ENCODE data around the gene DTL.

The DTL gene

DNA sequence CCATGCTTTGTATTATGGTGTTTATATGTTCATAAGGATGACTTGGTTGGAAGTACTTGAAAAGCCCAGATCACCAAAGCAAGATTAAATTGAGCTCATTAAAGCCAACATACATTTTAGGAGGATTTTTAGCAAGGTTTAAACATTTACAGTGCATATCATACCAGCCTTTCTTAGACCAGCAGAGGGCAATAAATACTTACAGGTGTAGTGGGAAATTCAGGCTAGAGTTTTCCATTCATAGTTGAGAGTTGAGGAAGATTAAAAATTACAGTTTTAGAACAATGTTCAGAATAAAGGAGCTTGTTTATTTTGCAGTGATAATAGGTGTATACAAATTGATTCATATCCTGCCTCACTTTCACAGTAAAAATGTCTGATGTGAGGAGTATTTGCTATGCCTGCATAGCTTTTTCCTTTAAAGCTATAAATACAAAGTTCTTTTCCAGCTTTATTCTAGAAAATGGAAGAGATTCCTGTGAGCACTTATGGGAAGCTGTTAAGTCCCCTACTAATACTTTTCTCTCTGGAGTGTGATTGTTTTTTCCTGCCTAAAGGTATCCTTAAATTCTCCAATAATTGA, 35.3 kb downstream of the DTL start:
- Histone ChIP-seq H3K9me3 (ENCODE audit: control extremely low read depth in 1 of 5, control insufficient read depth in 4 of 5, insufficient read depth in 2 of 5, low read depth in 1 of 5, low read length in 4 of 5) (no peaks in the 10 kb centered on the region), H3K4me1 (ENCODE audit: control extremely low read depth in 1 of 4, control insufficient read depth in 4 of 4, insufficient read depth in 4 of 4, low read length in 3 of 4) (peaks cover 0 to 7% (median 0%) of the 10 kb centered on the region in 4 experiments), H3K27me3 (replicated peaks in 2 of 5; ENCODE audit: control insufficient read depth in 4 of 5, insufficient read depth in 5 of 5, low read length in 4 of 5) (no peaks in the 10 kb centered on the region), H3K36me3 (ENCODE audit: control insufficient read depth in 4 of 4, insufficient read depth in 4 of 4, low read length in 3 of 4) (peaks cover 7 to 68% (median 13%) of the 10 kb centered on the region in 4 experiments), H3K4me3 (ENCODE audit: control insufficient read depth in 1 of 7, extremely low read depth in 1 of 7, insufficient read depth in 4 of 7, low read depth in 2 of 7, low read length in 6 of 7) (no peak overlapping the region), H3K27ac (ENCODE audit: insufficient read depth in 1 of 2, low read depth in 1 of 2, low read length in 2 of 2, poor library complexity in 1 of 2, severe bottlenecking in 2 of 2) (no peak overlapping the region)
- ChIA-PET CTCF (interaction anchor here (0.6 to 5.5 kb wide), 60 partner anchors 9 to 706 kb away, joined by 3 to 111 read pairs (median 4); partner anchors contain the start of genes DTL and INTS7), POLR2A (no interaction called here)
- peak; percentile 59 to 69 (median 66) for DNase-seq

DNA sequence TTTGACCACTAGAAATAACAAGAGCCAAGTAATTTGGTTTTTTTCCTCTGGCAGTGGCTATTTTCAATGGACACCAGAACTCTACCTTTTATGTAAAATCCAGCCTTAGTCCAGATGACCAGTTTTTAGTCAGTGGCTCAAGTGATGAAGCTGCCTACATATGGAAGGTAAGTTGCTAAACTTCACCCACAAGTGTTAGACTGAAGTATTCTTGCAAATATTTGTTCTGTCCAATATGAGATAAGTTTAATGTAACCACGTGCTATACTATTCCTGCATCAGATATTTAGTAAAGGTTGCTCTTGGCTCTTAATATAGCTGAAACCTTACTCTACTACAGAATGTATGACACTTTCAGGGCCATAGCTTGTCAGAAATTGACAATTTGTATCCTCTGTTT, 36.5 kb downstream of the DTL start:
- Histone ChIP-seq H3K4me3 (ENCODE audit: control insufficient read depth in 1 of 7, extremely low read depth in 1 of 7, insufficient read depth in 4 of 7, low read depth in 2 of 7, low read length in 6 of 7) (no peak overlapping the region), H3K27ac (ENCODE audit: insufficient read depth in 1 of 2, low read depth in 1 of 2, low read length in 2 of 2, poor library complexity in 1 of 2, severe bottlenecking in 2 of 2) (no peak overlapping the region), H3K27me3 (replicated peaks in 2 of 5; ENCODE audit: control insufficient read depth in 4 of 5, insufficient read depth in 5 of 5, low read length in 4 of 5) (no peaks in the 10 kb centered on the region), H3K9me3 (ENCODE audit: control extremely low read depth in 1 of 5, control insufficient read depth in 4 of 5, insufficient read depth in 2 of 5, low read depth in 1 of 5, low read length in 4 of 5) (no peaks in the 10 kb centered on the region), H3K36me3 (ENCODE audit: control insufficient read depth in 4 of 4, insufficient read depth in 4 of 4, low read length in 3 of 4) (peaks cover 1 to 68% (median 12%) of the 10 kb centered on the region in 4 experiments), H3K4me1 (ENCODE audit: control extremely low read depth in 1 of 4, control insufficient read depth in 4 of 4, insufficient read depth in 4 of 4, low read length in 3 of 4) (peaks cover 0 to 7% (median 0%) of the 10 kb centered on the region in 4 experiments)
- DNase-seq: no peak
- POLR2A ChIA-PET: no interaction called here
- WGBS (ENCODE audit: insufficient coverage): no CpG with 5 or more reads among the region's 1 CpG
- CTCF ChIA-PET: interaction anchor here (0.7 to 5.5 kb wide), 19 partner anchors 7 to 395 kb away, joined by 3 to 111 read pairs (median 9); no protein-coding TSS in a partner anchor

- Histone ChIP-seq H3K36me3 (ENCODE audit: control insufficient read depth in 4 of 4, insufficient read depth in 4 of 4, low read length in 3 of 4) (peaks cover 0 to 67% (median 8%) of the 10 kb centered on the region in 4 experiments), H3K27ac (ENCODE audit: insufficient read depth in 1 of 2, low read depth in 1 of 2, low read length in 2 of 2, poor library complexity in 1 of 2, severe bottlenecking in 2 of 2) (no peak overlapping the region), H3K9me3 (ENCODE audit: control extremely low read depth in 1 of 5, control insufficient read depth in 4 of 5, insufficient read depth in 2 of 5, low read depth in 1 of 5, low read length in 4 of 5) (no peaks in the 10 kb centered on the region), H3K4me3 (ENCODE audit: control insufficient read depth in 1 of 7, extremely low read depth in 1 of 7, insufficient read depth in 4 of 7, low read depth in 2 of 7, low read length in 6 of 7) (no peak overlapping the region), H3K27me3 (replicated peaks in 2 of 5; ENCODE audit: control insufficient read depth in 4 of 5, insufficient read depth in 5 of 5, low read length in 4 of 5) (no peaks in the 10 kb centered on the region), H3K4me1 (ENCODE audit: control extremely low read depth in 1 of 4, control insufficient read depth in 4 of 4, insufficient read depth in 4 of 4, low read length in 3 of 4) (peaks cover 0 to 7% (median 0%) of the 10 kb centered on the region in 4 experiments)
- DNase-seq: peak in 2 of 3 donors; percentile 37 to 42
- 100% methylated on average over 1 of the region's 1 CpG for WGBS (ENCODE audit: insufficient coverage)
- ChIA-PET POLR2A (no interaction called here), CTCF (interaction anchor here (0.9 to 5.5 kb wide), 9 partner anchors 9 to 384 kb away, joined by 3 to 111 read pairs (median 4); no protein-coding TSS in a partner anchor)
Observed at GRCh38 chr1:212073490-212073889, 37.9 kb downstream of the DTL start.

- H3K27me3 ChIP-seq (replicated peaks in 2 of 5; ENCODE audit: control insufficient read depth in 4 of 5, insufficient read depth in 5 of 5, low read length in 4 of 5): no peaks in the 10 kb centered on the region
- CTCF ChIA-PET: interaction anchor here (1.8 kb wide), 1 partner anchor 217 kb away, joined by 7 read pairs; no protein-coding TSS in a partner anchor
- WGBS (ENCODE audit: insufficient coverage): 96% methylated on average over 3 of the region's 3 CpGs
Observed at GRCh38 chr1:212074313-212074712, 38.8 kb downstream of the DTL start.

GRCh38 chr1:212074856-212075255, 39.3 kb downstream of the DTL start:
- WGBS (ENCODE audit: insufficient coverage): 0% methylated on average over 1 of the region's 3 CpGs
- H3K27ac ChIP-seq (ENCODE audit: insufficient read depth in 1 of 2, low read depth in 1 of 2, low read length in 2 of 2, poor library complexity in 1 of 2, severe bottlenecking in 2 of 2): no peak overlapping the region
- no peak overlapping the region for H3K4me3 ChIP-seq (ENCODE audit: control insufficient read depth in 1 of 7, extremely low read depth in 1 of 7, insufficient read depth in 4 of 7, low read depth in 2 of 7, low read length in 6 of 7)
- ChIA-PET CTCF (interaction anchor here (1.8 kb wide), 1 partner anchor 216 kb away, joined by 7 read pairs; no protein-coding TSS in a partner anchor), POLR2A (no interaction called here)
- peaks cover 0 to 7% (median 0%) of the 10 kb centered on the region in 4 experiments for H3K4me1 ChIP-seq (ENCODE audit: control extremely low read depth in 1 of 4, control insufficient read depth in 4 of 4, insufficient read depth in 4 of 4, low read length in 3 of 4)
- no peaks in the 10 kb centered on the region for H3K9me3 ChIP-seq (ENCODE audit: control extremely low read depth in 1 of 5, control insufficient read depth in 4 of 5, insufficient read depth in 2 of 5, low read depth in 1 of 5, low read length in 4 of 5)
- DNase-seq: peak in 1 of 3 donors; percentile 43
- H3K27me3 ChIP-seq (replicated peaks in 2 of 5; ENCODE audit: control insufficient read depth in 4 of 5, insufficient read depth in 5 of 5, low read length in 4 of 5): no peaks in the 10 kb centered on the region
- peaks cover 0 to 71% (median 8%) of the 10 kb centered on the region in 4 experiments for H3K36me3 ChIP-seq (ENCODE audit: control insufficient read depth in 4 of 4, insufficient read depth in 4 of 4, low read length in 3 of 4)

More at GRCh38 chr1:212074313-212074712, 38.8 kb downstream of the DTL start:
- Histone ChIP-seq H3K36me3 (ENCODE audit: control insufficient read depth in 4 of 4, insufficient read depth in 4 of 4, low read length in 3 of 4) (peaks cover 0 to 68% (median 8%) of the 10 kb centered on the region in 4 experiments), H3K4me3 (ENCODE audit: control insufficient read depth in 1 of 7, extremely low read depth in 1 of 7, insufficient read depth in 4 of 7, low read depth in 2 of 7, low read length in 6 of 7) (no peak overlapping the region), H3K27ac (ENCODE audit: insufficient read depth in 1 of 2, low read depth in 1 of 2, low read length in 2 of 2, poor library complexity in 1 of 2, severe bottlenecking in 2 of 2) (no peak overlapping the region), H3K4me1 (ENCODE audit: control extremely low read depth in 1 of 4, control insufficient read depth in 4 of 4, insufficient read depth in 4 of 4, low read length in 3 of 4) (peaks cover 0 to 7% (median 0%) of the 10 kb centered on the region in 4 experiments), H3K9me3 (ENCODE audit: control extremely low read depth in 1 of 5, control insufficient read depth in 4 of 5, insufficient read depth in 2 of 5, low read depth in 1 of 5, low read length in 4 of 5) (no peaks in the 10 kb centered on the region)
- no peak for DNase-seq
- POLR2A ChIA-PET: no interaction called here

DNA sequence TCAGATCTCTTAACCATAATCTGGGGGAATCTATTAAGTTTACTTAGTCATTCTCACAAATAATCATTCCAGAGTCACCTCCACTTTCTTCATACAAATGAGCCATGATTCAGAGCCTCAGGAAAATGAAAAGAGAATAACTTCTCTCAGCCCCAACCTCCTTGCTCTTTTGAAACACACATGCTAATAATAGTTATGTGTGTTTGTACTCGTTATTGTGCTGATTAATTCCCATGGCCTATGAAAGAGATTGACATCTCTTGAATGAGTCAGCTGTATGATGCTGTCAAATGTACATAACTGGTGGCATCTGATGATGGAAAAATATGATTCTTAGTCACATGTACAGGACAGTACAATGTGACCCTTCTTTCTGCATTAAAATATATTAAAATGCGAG, 41.5 kb downstream of the DTL start:
- DNase-seq: no peak
- Histone ChIP-seq H3K36me3 (ENCODE audit: control insufficient read depth in 4 of 4, insufficient read depth in 4 of 4, low read length in 3 of 4) (peaks cover 5 to 69% (median 13%) of the 10 kb centered on the region in 4 experiments), H3K9me3 (ENCODE audit: control extremely low read depth in 1 of 5, control insufficient read depth in 4 of 5, insufficient read depth in 2 of 5, low read depth in 1 of 5, low read length in 4 of 5) (no peaks in the 10 kb centered on the region), H3K4me3 (ENCODE audit: control insufficient read depth in 1 of 7, extremely low read depth in 1 of 7, insufficient read depth in 4 of 7, low read depth in 2 of 7, low read length in 6 of 7) (no peak overlapping the region), H3K27me3 (replicated peaks in 2 of 5; ENCODE audit: control insufficient read depth in 4 of 5, insufficient read depth in 5 of 5, low read length in 4 of 5) (no peaks in the 10 kb centered on the region), H3K4me1 (ENCODE audit: control extremely low read depth in 1 of 4, control insufficient read depth in 4 of 4, insufficient read depth in 4 of 4, low read length in 3 of 4) (peaks cover 0 to 7% (median 0%) of the 10 kb centered on the region in 4 experiments), H3K27ac (ENCODE audit: insufficient read depth in 1 of 2, low read depth in 1 of 2, low read length in 2 of 2, poor library complexity in 1 of 2, severe bottlenecking in 2 of 2) (no peak overlapping the region)
- ChIA-PET CTCF (interaction anchor here (1.1 to 2.8 kb wide), 5 partner anchors 12 to 379 kb away, joined by 3 to 7 read pairs (median 6); no protein-coding TSS in a partner anchor), POLR2A (no interaction called here)
- WGBS (ENCODE audit: insufficient coverage): no CpG with 5 or more reads among the region's 2 CpGs

- Histone ChIP-seq H3K27ac (ENCODE audit: insufficient read depth in 1 of 2, low read depth in 1 of 2, low read length in 2 of 2, poor library complexity in 1 of 2, severe bottlenecking in 2 of 2) (no peak overlapping the region), H3K27me3 (replicated peaks in 2 of 5; ENCODE audit: control insufficient read depth in 4 of 5, insufficient read depth in 5 of 5, low read length in 4 of 5) (no peaks in the 10 kb centered on the region), H3K36me3 (ENCODE audit: control insufficient read depth in 4 of 4, insufficient read depth in 4 of 4, low read length in 3 of 4) (peaks cover 10 to 73% (median 20%) of the 10 kb centered on the region in 4 experiments), H3K9me3 (ENCODE audit: control extremely low read depth in 1 of 5, control insufficient read depth in 4 of 5, insufficient read depth in 2 of 5, low read depth in 1 of 5, low read length in 4 of 5) (no peaks in the 10 kb centered on the region), H3K4me3 (ENCODE audit: control insufficient read depth in 1 of 7, extremely low read depth in 1 of 7, insufficient read depth in 4 of 7, low read depth in 2 of 7, low read length in 6 of 7) (no peak overlapping the region), H3K4me1 (ENCODE audit: control extremely low read depth in 1 of 4, control insufficient read depth in 4 of 4, insufficient read depth in 4 of 4, low read length in 3 of 4) (peaks cover 0 to 7% (median 0%) of the 10 kb centered on the region in 4 experiments)
- ChIA-PET POLR2A (interaction anchor here (0.6 to 0.7 kb wide), 2 partner anchors 31 to 301 kb away, joined by 3 to 6 read pairs; no protein-coding TSS in a partner anchor), CTCF (interaction anchor here (1.0 to 2.4 kb wide), 5 partner anchors 8 to 377 kb away, joined by 3 to 13 read pairs (median 4); no protein-coding TSS in a partner anchor)
- WGBS (ENCODE audit: insufficient coverage): 100% methylated on average over 2 of the region's 2 CpGs
- DNase-seq: no peak
Observed at GRCh38 chr1:212078826-212079225, 43.3 kb downstream of the DTL start.

Measured in common myeloid progenitor, CD34-positive (primary cell).